WERI-Rb-1 (cell line): Measurements from ENCODE around the gene ANO4.

ENCODE experiments used
- DNase-seq: peaks from one replicate; pipeline ENCODE4 v3.0.0-alpha.2; 2020
- H3K27ac ChIP-seq: fragments of 250-450 bp; sonication (Bioruptor Pico); 2 replicates; pipeline ENCODE4 v1.5.1; 2020; ENCODE audit warnings: mild to moderate bottlenecking, moderate library complexity
- H3K27me3 ChIP-seq: fragments of 250-450 bp; sonication (Bioruptor Pico); 2 replicates; pipeline ENCODE4 v1.5.1; 2021; ENCODE audit warnings: mild to moderate bottlenecking, low read depth, moderate library complexity; ENCODE audit not compliant: insufficient read depth, severe bottlenecking
- H3K36me3 ChIP-seq: fragments of 250-450 bp; sonication (Bioruptor Pico); 2 replicates; pipeline ENCODE4 v1.5.1; 2020; ENCODE audit warnings: mild to moderate bottlenecking, moderate library complexity
- H3K4me3 ChIP-seq: 2 replicates; pipeline ENCODE4 v1.5.1; 2011; ENCODE audit warnings: low read depth, mild to moderate bottlenecking, control low read depth, low read length
- H3K9me3 ChIP-seq: fragments of 250-450 bp; sonication (Bioruptor Pico); 2 replicates; pipeline ENCODE4 v1.5.1; 2021; ENCODE audit warnings: mild to moderate bottlenecking, moderate library complexity; ENCODE audit not compliant: severe bottlenecking
- TF ChIP-seq, protein P1 (sequence below): IDR thresholded peaks from 2 replicates; pipeline ENCODE4 v1.5.1; 2011; ENCODE audit warnings: low read depth, mild to moderate bottlenecking, control low read depth, inconsistent platforms, low read length

Gene ANO4

DNA sequence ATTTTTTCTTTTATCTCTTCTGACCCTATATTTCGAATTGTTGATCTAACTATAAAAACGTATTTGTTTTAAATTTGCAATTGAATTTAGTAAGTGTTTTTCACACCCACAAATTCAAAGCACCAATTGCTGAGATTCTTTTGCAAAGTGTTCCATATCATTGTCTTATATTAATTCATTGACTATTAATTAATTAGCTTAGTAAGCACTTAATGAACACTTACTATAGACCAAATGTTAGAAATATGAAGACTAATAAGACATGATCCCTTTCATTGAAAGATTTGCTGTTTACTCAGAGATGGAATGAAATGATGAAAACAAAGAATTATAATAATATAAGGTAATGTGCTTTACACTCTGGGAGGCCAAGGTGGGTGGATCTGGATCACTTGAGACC is 14.2 kb downstream of the ANO4 start:
- H3K36me3 ChIP-seq = no peaks in the 10 kb centered on the region
- H3K9me3 ChIP-seq = no peaks in the 10 kb centered on the region
- no peak overlapping the region for H3K27ac ChIP-seq
- TF ChIP-seq, protein P1, sequence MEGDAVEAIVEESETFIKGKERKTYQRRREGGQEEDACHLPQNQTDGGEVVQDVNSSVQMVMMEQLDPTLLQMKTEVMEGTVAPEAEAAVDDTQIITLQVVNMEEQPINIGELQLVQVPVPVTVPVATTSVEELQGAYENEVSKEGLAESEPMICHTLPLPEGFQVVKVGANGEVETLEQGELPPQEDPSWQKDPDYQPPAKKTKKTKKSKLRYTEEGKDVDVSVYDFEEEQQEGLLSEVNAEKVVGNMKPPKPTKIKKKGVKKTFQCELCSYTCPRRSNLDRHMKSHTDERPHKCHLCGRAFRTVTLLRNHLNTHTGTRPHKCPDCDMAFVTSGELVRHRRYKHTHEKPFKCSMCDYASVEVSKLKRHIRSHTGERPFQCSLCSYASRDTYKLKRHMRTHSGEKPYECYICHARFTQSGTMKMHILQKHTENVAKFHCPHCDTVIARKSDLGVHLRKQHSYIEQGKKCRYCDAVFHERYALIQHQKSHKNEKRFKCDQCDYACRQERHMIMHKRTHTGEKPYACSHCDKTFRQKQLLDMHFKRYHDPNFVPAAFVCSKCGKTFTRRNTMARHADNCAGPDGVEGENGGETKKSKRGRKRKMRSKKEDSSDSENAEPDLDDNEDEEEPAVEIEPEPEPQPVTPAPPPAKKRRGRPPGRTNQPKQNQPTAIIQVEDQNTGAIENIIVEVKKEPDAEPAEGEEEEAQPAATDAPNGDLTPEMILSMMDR = no peak
- no peak overlapping the region for H3K4me3 ChIP-seq
- no peaks in the 10 kb centered on the region for H3K27me3 ChIP-seq
- no peak for DNase-seq

DNA sequence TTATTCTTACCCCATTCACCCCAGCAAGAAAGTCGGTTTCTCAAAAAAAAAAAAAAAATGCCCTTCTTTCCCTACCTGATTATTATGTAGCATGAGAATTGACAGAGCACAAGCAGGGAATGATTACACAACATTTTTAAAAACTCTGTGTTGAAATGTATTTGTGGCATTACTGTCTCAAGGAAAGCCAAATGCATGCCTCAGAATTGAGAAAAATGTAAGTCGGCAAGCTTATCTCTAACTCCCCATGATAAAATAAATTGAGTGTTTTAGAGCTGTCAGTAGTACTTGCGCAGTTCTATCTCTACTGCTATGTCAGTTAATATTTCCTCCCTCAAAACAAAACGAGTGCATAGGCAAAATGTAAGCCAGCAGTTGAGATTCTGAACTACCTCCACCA is 25.7 kb downstream of the ANO4 start:
- no peaks in the 10 kb centered on the region for H3K36me3 ChIP-seq
- TF ChIP-seq, protein P1 = no peak
- no peak overlapping the region for H3K27ac ChIP-seq
- H3K27me3 ChIP-seq = no peaks in the 10 kb centered on the region
- H3K9me3 ChIP-seq = no peaks in the 10 kb centered on the region
- H3K4me3 ChIP-seq = no peak overlapping the region
- DNase-seq = no peak

DNA sequence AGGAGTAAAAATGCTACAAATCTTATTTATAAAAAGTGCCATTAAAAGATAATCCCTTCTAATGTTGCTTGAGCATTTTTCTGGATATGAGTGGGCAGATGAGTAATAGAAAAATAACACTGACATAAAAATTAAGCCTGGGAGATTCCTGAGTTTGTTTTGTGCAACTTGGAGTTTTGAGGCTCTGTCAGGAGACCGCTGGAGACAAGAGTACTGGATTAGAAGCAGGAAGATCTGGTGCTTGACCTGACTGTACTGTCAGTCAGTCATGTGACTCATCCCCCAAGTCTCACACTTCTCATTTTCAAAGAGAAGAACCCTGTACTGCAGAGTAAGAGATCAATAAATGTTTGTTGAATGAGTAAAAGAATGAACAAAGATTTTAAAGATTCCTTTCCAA is 29.4 kb downstream of the ANO4 start:
- no peak overlapping the region for H3K4me3 ChIP-seq
- H3K9me3 ChIP-seq = no peaks in the 10 kb centered on the region
- TF ChIP-seq, protein P1 = no peak
- no peaks in the 10 kb centered on the region for H3K36me3 ChIP-seq
- H3K27me3 ChIP-seq = no peaks in the 10 kb centered on the region
- no peak for DNase-seq
- no peak overlapping the region for H3K27ac ChIP-seq

DNA sequence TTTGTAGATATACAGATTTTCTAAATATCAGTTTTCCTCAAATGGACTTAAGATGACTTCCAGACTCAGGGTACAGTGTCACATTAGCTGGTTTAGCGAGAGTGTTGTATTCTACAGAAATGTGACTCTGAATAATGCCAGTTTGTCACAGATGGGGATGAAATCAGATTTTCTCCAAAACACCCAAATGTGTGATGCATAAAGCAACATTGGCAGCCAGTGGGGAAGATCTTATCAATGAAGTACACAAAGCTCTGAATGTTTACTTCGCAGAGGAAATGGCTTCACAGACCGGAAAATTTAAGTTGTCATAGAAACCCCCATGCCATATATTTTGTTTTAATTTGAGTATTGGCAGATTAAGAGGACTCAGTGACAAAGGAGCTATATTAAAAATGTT is 29.9 kb downstream of the ANO4 start:
- Histone ChIP-seq H3K27ac (no peak overlapping the region), H3K27me3 (no peaks in the 10 kb centered on the region), H3K4me3 (no peak overlapping the region), H3K36me3 (no peaks in the 10 kb centered on the region), H3K9me3 (no peaks in the 10 kb centered on the region)
- DNase-seq = no peak
- TF ChIP-seq, protein P1 = no peak

DNA sequence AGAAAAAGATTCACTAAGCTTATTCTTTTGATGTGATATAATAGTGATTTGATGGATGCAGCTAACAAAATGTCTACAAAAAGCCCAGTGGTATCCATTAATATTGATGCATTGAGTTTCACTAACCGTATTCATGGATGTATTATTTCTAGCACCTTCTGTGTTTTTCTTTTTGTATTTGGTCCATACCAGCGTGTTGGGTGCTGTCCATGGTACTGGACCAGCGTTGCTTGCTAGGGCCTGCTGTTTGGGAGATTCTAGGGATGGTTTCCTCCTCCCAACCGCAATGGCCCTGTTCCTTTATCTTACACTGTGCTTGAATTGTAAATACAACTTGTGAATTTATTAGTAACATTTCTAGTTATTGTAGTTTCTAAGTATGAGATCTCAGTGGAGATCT is 31.7 kb downstream of the ANO4 start:
- Histone ChIP-seq H3K36me3 (no peaks in the 10 kb centered on the region), H3K4me3 (no peak overlapping the region), H3K27me3 (no peaks in the 10 kb centered on the region), H3K27ac (no peak overlapping the region), H3K9me3 (no peaks in the 10 kb centered on the region)
- TF ChIP-seq, protein P1 = no peak
- DNase-seq = no peak

DNA sequence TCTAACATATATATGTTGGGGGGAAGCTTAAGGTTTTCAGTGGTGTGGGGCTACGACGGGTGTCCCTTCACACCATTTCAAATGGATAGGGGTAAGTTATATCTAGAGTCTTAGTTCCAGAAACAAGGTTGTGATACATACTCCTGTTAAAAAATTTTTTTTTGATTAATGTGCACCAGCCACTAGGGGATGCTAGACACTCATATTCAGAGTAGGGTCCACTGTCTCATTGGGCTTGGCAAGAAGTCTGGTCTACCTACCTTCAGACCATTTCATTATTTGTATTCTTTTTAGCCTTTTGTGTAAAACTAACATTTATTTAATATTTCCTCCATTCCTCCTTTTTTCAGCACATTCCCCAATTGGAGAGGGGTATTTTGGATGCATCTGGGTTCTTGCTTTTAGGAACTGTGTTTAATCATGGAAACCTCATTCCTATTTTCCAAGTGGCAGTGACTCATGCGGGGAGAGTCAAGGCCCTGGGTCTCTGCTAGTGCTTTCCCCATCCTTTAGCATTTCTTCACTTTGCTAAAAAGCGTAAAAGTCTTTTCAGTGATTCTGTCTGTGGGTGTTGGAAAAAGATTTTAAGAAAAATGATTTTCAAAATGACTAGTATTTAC is 33.4 kb downstream of the ANO4 start:
- H3K27me3 ChIP-seq = no peaks in the 10 kb centered on the region
- peak; percentile 20 for DNase-seq
- TF ChIP-seq, protein P1 = peak; percentile 81
- H3K9me3 ChIP-seq = no peaks in the 10 kb centered on the region
- no peak overlapping the region for H3K4me3 ChIP-seq
- H3K27ac ChIP-seq = no peak overlapping the region
- H3K36me3 ChIP-seq = no peaks in the 10 kb centered on the region
